ENCODE measurements around the gene SLITRK5.

DNA sequence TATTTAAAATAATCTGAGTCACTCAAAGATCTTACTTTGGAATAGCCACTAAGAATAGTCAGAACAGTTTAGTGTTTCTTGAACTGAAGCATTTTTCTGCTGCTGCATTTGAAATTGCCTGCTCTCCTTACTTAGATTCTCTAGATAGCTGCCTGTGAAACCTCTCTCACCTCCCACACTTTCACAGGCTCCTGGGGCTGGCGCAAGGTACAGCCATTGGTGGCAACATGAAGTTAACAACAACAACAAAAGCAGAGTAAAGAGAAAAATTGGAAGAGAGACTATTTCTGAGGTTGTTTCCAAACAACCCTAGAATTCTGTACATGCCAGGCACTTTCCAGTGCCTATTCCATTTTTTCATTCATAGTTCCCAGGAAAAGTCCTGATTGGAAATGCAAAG is 25.3 kb downstream of the SLITRK5 start:
- TF ChIP-seq, protein P1, sequence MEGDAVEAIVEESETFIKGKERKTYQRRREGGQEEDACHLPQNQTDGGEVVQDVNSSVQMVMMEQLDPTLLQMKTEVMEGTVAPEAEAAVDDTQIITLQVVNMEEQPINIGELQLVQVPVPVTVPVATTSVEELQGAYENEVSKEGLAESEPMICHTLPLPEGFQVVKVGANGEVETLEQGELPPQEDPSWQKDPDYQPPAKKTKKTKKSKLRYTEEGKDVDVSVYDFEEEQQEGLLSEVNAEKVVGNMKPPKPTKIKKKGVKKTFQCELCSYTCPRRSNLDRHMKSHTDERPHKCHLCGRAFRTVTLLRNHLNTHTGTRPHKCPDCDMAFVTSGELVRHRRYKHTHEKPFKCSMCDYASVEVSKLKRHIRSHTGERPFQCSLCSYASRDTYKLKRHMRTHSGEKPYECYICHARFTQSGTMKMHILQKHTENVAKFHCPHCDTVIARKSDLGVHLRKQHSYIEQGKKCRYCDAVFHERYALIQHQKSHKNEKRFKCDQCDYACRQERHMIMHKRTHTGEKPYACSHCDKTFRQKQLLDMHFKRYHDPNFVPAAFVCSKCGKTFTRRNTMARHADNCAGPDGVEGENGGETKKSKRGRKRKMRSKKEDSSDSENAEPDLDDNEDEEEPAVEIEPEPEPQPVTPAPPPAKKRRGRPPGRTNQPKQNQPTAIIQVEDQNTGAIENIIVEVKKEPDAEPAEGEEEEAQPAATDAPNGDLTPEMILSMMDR (IDR thresholded peaks at IDR 0.05; ENCODE audit: low read depth, low read length), result no peak
- no peak for TF ChIP-seq EZH2phosphoT487 (IDR thresholded peaks at IDR 0.05; ENCODE audit: low read depth)

Measured in OCI-LY3 (cell line).